NCI-H146 (cell line): ENCODE data around the gene OR10D3.
"Not testable (repeated sequence)": the region's sequence is repeated elsewhere in the genome, so short reads cannot be mapped to it uniquely, and the experiment has no call there.

Source experiments
- DNase-seq: peaks from one replicate; lab custom pipeline; 2025; lab: John Stamatoyannopoulos, UW

Gene OR10D3

GRCh38 chr11:124195189-124195734 is 12.1 kb downstream of the OR10D3 start:
- peak; percentile 39 for DNase-seq

- DNase-seq, result no peak
These were observed 14.9 kb downstream of the OR10D3 start for GRCh38 chr11:124197999-124198398.

GRCh38 chr11:124198897-124199296 is 15.8 kb downstream of the OR10D3 start:
- no peak for DNase-seq

GRCh38 chr11:124199702-124200101 is 16.6 kb downstream of the OR10D3 start:
- no peak for DNase-seq

GRCh38 chr11:124200671-124201070 is 17.5 kb downstream of the OR10D3 start:
- DNase-seq, result no peak

- DNase-seq, result no peak
These were observed 19.8 kb downstream of the OR10D3 start for GRCh38 chr11:124202951-124203350.

- no peak for DNase-seq
These were observed 20.9 kb downstream of the OR10D3 start for GRCh38 chr11:124204008-124204407.

GRCh38 chr11:124207102-124207792 is 24.1 kb downstream of the OR10D3 start:
- DNase-seq, result no peak

- DNase-seq, result no peak
These were observed 26.7 kb downstream of the OR10D3 start for GRCh38 chr11:124209824-124210357.

GRCh38 chr11:124210421-124210820 is 27.3 kb downstream of the OR10D3 start:
- DNase-seq, result no peak

GRCh38 chr11:124211321-124211720 is 28.2 kb downstream of the OR10D3 start:
- no peak for DNase-seq

GRCh38 chr11:124214027-124214426 is 30.9 kb downstream of the OR10D3 start:
- DNase-seq, result no peak

GRCh38 chr11:124219126-124219525 is 36.0 kb downstream of the OR10D3 start:
- DNase-seq, result no peak

- DNase-seq, result no peak
These were observed 39.3 kb downstream of the OR10D3 start for GRCh38 chr11:124222407-124222806.

- not testable (repeated sequence) for DNase-seq
These were observed 41.7 kb downstream of the OR10D3 start for GRCh38 chr11:124224618-124225423.

GRCh38 chr11:124225471-124225870 is 42.3 kb downstream of the OR10D3 start:
- no peak for DNase-seq

- DNase-seq, result no peak
These were observed 50.2 kb downstream of the OR10D3 start for GRCh38 chr11:124233376-124233775.
